GM18505 (cell line): ENCODE data around the gene CCSAP.

Experiments
- ATAC-seq: cut with Tn5 transposase; IDR thresholded peaks from one replicate; pipeline ENCODE4 v1.9.1; 2021; ENCODE audit not compliant: unreplicated experiment
- POLR2A ChIP-seq: IDR thresholded peaks from 4 replicates; pipeline ENCODE4 v1.6.1; 2011; ENCODE audit warnings: borderline replicate concordance; ENCODE audit not compliant: insufficient read depth, insufficient read length; ENCODE audit errors: extremely low read depth

Gene CCSAP

DNA sequence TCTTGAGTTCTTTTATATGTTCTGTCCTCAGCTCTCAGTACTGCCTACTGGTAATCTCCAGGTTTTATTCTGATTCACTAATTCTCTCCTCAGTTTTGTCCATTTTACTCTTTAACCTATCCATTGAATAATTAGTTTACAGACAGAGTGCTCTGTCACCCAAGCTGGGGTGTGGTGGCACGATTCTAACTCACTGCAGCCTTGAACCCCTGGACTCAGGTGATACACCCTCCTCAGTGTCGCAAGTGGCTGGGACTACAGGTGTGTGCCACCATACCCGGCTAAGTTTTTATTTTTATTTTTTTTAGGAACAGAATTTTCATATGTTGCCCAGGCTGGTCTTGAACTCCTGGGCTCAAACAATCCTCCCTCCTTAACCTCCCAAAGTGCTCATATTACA, 58.0 kb downstream of the CCSAP start:
- no peak for ATAC-seq
- TF ChIP-seq POLR2A: no peak

DNA sequence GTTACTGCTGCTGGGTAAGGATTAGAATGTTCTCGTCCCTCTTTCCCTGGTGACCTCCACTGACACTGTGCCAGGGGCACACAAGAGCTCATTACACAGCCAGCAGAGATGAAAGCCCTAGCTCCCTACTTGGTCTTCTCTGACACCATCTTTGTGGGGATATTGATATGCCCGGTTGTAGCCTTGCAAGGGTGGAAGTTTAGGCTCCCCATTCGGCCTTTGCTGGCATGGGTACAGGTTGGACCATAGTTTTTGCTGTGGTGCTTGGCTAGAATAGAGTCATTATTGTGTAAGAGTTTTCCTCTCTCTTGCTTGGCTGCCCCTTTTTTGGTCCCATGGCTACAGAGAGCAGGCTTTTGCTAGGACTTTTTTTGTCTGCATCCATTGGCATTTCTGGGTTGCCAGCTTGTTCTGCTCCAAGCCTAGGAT, 59.6 kb downstream of the CCSAP start:
- no peak for TF ChIP-seq POLR2A
- ATAC-seq: no peak

DNA sequence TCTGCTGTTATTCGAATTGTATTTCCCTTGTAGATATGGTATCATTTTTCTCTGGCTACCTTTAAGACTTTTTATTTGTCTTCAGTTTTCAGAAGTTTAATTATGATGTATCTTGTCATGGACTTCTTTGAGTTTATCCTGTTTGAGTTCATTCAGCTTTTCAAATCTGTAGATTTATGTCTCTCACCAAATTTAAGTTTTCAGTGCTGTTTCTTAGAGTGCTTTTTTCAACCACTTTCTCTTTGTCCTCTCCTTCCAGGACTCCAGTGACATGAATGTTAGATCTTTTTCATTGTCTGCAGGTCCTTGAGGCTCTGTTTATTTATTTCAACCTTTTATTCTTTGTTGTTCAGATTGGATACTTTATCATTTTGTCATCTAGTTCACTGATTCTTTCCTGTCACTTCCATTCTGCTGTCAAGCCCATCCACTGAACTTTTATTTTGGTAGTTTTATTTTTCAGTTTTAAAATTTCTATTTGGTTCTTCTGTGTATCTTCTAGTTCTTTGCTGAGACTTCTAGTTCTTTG, 60.5 kb downstream of the CCSAP start:
- no peak for TF ChIP-seq POLR2A
- ATAC-seq: no peak

DNA sequence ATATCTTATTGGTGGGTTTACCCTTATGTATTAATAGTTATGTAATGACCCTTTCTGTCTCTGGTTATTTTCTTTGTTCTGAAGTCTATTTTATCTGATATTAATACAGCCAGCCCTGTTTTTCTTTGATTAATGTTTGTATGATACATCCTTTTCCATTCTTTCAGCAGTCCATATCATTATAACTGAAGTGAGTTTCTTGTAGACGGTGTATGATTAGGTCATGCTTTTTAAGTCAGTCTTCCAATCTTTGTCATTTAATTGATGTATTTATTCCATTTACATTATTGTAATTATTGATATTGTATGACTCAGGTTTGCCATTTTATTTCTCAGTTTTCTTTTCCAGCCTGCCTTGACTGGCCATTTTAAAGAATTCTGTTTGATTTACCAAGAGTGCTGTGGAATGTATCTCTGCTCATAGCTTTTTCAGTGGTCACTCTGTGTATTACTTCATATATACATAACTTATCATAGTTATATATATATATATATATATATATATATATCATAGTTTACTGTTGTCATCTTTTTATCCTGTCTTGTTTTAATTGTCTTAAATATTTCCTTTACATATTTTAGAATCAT, 61.4 kb downstream of the CCSAP start:
- TF ChIP-seq POLR2A: no peak
- ATAC-seq: no peak

DNA sequence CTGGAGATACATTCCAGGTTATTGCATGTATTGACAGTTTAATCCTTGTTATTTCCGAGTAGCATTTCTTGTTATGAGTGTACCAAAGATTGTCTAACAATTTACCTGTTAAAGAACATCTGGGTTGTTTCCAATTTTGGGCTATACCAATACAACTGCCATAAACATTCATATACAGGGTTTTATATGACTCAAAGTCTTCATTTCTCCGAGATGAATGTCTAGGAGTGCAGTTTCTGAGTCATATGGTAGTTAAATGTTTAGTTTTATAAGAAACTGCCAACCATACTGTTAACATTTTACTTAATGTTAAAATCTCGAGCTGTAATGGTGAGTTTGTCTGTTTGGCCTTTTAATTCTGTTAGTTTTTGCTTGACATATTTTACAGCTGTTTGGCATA, 61.9 kb downstream of the CCSAP start:
- no peak for TF ChIP-seq POLR2A
- ATAC-seq: no peak

DNA sequence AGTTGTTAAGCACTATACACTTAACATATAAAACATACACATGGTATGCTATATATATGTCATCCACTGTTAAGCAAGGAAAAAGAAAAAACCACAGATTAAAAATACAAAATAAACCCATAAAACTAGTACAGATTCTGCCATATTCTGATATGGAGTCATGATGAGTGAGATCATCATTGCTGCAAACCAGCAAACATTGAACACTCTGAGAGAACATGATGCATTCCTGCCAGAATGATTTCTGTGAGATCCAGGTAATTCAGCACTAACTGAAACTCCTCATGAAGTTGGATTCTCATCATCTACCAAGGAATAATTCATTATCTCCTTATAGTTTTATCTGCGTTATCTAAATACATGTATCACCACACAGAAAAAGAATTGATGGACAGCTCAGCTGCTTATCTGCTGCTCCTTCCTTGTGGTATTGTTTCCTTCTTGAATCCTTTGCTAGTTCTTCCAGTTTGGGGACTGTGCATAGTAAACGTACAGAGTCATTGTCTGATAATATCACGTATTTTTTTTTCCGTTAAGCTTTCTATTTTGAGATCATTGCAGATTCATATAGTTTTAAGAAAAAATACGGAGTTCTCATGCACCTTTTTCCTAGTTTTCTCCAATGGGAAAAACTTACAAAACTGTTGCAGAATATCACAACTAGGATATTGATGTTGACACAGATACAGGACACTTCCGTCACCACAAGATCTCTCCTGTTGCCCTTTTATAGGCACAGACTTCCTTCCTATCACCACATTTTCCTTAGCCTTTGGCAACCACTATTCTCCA, 62.6 kb downstream of the CCSAP start:
- no peak for TF ChIP-seq POLR2A
- no peak for ATAC-seq

DNA sequence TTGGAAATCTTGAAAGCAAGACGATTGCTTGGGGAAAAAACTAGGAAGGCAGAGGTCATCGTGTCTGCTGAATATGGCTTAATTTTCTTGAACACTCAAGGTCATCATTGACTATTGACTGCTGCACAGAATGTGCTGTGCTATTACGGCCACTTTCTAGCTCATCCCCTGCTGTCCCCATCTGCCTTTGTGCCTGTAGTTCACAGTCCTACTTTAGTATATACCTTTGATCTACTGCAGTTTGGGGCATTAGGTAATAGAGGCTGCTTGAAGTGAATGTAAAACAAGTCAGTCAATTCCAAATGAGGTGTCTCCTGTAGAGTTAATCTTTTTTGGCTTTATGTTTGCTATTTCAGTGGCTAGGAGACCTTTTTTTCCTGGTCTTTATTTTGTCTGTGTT, 63.6 kb downstream of the CCSAP start:
- ATAC-seq: no peak
- no peak for TF ChIP-seq POLR2A

DNA sequence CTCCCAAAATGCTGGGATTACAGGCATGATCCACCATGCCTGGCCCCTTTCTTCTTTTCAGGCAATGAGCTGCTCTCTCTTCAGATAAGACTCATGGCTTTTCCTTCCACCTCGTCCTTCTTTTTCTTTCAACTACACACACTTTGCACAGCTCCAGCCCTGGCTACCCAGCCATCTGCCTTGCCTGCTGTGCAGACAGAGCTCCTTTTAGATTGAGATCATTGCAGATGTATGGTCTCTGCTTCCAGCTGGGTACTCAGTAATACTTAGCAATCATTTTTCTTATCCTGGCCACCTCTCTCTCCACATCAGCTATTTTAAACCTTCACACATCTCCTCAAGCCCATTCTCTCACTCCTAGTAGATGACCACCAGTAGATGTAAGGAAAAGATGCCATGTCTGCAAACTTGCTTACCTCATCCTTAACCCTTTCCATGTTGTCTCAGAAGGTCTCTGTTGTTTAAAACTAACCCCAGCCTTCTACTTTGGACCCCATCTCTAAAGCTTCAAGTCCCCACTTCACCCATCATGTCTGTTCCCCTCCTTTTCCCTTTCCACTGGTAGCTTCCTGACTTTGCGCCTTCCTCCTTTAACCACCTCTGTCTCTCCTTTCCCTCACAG, 64.6 kb downstream of the CCSAP start:
- ATAC-seq: no peak
- no peak for TF ChIP-seq POLR2A

DNA sequence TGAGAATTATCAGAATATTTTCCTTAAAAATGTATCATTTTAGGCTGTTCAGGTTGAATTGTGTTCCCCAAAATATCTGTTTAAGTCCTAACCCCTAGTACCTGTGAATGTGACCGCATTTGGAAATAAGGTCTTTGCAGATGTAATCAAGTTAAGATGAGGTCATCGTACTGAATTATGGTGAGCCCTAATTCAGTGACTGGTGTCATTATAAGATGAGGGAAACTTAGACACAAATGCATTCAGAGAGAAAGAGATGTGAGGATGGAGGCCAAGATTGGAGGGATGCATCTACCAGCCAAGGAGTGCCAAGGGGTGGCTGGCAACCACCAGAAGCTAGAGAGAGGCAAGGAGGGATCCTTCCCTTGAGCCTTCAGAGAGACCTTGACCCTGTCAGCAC, 67.8 kb downstream of the CCSAP start:
- ATAC-seq: no peak
- TF ChIP-seq POLR2A: no peak

DNA sequence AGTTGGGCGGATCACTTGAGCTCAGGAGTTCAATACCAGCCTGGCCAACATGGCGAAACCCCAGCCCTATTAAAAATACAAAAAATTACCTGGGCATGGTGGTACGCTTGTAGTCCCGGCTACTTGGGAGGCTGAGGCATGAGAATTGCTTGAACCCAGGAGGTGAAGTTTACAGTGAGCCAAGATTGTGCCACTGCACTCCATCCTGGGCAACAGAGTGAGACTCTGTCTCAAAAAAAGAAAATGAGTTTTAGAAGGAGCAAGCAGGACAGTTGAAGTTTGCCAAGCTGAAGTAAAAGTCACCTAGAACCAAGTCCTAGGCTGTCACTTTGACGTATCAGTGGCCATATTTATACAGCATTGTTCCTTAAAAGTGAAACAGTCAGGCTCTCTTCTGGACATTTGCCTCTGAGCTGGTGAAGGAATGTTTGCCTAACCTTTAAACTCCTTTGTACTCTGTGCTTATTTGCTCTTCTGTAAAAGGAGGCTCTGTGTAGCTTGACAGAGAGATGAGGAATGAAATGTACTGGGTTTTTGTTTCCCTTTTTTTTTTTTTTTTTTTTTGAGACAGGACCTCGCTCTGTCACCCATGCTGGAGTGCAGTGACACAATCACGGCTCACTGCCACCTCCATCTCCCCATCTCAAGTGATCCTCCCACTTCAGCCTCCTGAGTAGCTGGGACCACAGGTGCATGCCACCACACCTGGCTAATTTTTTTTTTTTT, 69.2 kb downstream of the CCSAP start:
- ATAC-seq: no peak
- no peak for TF ChIP-seq POLR2A

DNA sequence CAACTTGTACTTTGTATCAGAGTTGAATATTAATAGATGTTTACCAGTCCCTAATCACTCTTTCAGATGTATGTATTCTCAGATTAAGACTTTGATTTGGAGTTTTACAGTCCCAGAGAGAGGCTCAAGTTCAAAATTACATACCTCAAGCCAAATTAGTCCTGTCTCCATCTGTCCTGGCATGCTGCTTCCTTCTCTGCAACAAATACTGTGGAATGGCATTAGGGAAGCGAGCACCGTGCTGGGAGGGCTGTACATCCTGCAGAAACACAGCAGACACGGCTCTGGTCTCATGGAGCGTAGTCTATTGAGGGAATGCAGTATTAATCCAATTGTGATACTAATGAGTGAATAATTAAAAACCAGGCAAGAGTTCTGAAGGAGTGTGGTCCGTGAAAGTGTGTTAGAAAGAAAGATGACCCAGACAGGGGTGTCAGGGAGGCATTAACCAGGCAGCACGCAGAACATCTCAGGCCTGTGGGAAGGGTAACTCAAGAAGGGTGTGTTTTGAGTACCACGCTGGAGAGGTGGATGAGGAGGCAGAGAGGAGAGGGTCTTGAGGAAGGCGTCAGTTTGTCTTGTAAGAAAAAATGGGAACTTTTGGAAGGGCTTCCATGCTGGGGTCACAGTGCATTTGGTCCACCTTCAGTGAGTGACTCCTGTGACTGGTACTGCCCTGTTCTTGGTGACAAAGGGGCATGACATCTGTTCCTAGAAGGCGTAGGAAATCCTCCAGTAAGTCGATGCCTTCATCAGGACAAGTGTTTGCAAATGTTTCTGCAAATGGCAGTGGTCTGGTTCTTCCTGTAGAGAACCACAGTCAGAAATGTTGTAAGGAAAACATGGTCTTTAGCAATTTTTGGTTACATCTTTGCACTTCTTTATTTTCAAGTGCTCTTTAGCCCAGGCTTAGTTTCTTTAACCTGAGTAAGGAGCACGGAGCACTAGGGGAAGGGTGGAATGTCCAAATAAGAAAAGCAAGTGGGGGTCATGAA, 70.4 kb downstream of the CCSAP start:
- TF ChIP-seq POLR2A: no peak
- no peak for ATAC-seq

DNA sequence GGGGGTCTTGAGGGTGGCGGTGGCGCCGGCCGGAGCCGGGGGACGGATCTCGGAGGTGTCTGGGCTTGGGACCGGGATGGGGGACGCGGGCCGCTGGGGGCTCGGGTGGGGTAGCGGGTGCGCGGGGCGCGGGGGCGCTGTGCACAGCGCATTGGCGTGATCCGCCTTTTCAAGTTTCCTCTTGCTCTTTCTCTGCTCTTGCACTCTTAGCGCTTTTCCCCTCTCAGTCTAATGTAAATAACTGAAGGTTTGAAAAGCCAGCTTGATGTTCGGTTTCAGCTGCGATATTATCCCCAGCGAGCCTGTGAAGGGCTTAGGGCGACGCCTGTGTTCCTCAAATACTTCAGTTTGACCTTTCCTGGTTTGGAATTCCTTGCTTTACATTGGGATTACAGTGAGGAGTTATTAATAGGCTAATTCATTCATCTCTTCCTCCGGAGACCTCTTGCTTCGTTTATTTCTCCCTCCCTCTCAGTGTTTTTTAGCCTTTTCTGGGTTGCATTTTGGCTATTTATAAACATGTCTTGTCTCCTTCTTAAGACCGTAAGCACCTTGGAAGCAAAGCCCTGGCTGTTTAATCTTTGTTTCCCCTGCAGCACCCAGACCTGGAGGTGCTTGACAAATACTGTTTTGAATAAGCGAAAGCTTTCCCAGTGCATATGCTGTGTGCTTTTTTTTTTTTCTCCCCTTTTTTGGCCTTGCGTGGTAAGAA, 71.2 kb downstream of the CCSAP start:
- TF ChIP-seq POLR2A: no peak

More for the DNA sequence above, 71.2 kb downstream of the CCSAP start:
- ATAC-seq: peak; percentile 57
